Neuron (in vitro differentiated cells): ENCODE results near the gene LSM5.

Experiments used
- H2AFZ ChIP-seq: one replicate; pipeline ENCODE4 v1.6.1; 2013; ENCODE audit warnings: low read depth, mild to moderate bottlenecking, inconsistent platforms, low read length, moderate library complexity
- H3K27me3 ChIP-seq: one replicate; pipeline ENCODE4 v1.6.1; 2013; ENCODE audit warnings: low read length; ENCODE audit not compliant: insufficient read depth
- H3K36me3 ChIP-seq: one replicate; pipeline ENCODE4 v1.6.1; 2013; ENCODE audit warnings: low read length; ENCODE audit not compliant: insufficient read depth
- H3K4me1 ChIP-seq: one replicate; pipeline ENCODE4 v1.6.1; 2013; ENCODE audit warnings: low read length; ENCODE audit not compliant: insufficient read depth
- H3K4me3 ChIP-seq: 2 replicates; pipeline ENCODE4 v1.5.1; 2013; ENCODE audit warnings: mild to moderate bottlenecking, low read length, moderate library complexity
- H3K9me3 ChIP-seq: one replicate; pipeline ENCODE4 v1.6.1; 2013; ENCODE audit warnings: low read length

LSM5 gene

GRCh38 chr7:32490127-32490796, at the start of gene LSM5:
Gene LSM5, minus strand, starts transcription at chr7:32490380. Its CDS starts 15 bp downstream, at chr7:32490365.
- no peaks in the 10 kb centered on the region for H3K27me3 ChIP-seq
- no peaks in the 10 kb centered on the region for H3K9me3 ChIP-seq
- H3K4me3 ChIP-seq = peak within 1 kb of the TSS; percentile 89
- H3K4me1 ChIP-seq = peaks cover 20% of the 10 kb centered on the region
- peak within 1 kb of the TSS; percentile 85 for H2AFZ ChIP-seq
- H3K36me3 ChIP-seq = peaks cover 19% of the 10 kb centered on the region

DNA sequence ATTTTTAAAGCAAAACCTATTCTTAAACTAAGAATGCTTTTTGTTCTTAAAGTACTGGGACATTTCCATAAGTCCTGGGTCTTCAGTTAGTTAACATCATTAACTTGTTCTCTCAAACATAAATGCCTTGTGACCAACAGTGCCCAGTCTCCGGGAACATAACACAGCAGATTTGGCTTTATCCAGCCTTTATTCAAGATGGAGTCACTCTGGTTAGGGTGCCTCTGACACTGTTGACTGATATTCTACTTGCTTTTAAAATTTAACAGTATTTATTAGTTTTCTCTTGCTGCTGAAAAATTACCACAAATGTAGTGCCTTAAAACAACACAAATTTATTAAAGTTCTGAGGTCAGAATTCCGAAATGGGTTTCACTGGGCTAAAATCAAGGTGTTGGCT, 49.2 kb upstream of the LSM5 start:
- Histone ChIP-seq H3K27me3 (no peaks in the 10 kb centered on the region), H2AFZ (no peak overlapping the region), H3K9me3 (no peaks in the 10 kb centered on the region), H3K4me1 (no peaks in the 10 kb centered on the region), H3K36me3 (peaks cover 17% of the 10 kb centered on the region), H3K4me3 (no peak overlapping the region)

DNA sequence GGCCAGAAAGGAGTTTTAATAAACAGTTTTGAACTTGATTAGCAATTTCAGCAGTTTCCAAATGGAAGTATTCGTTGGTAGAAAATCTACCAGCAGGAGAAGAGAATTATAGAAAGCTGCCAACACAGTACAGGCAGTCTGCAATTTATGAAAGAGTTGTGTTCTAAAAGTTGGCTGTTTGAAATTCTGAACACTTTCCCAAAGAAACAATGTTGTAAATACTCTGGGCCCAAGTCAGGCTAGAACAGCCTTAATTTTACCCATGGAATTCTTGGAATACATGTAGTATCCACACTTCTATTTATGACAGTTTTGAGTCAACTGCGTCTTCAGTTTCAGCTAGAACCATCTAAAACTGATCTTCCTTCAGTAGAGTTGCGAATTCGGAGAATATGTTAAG, 47.6 kb upstream of the LSM5 start:
- Histone ChIP-seq H3K9me3 (no peaks in the 10 kb centered on the region), H3K36me3 (peaks cover 3% of the 10 kb centered on the region), H3K4me3 (no peak overlapping the region), H2AFZ (no peak overlapping the region), H3K27me3 (no peaks in the 10 kb centered on the region), H3K4me1 (no peaks in the 10 kb centered on the region)

- H3K4me1 ChIP-seq = no peaks in the 10 kb centered on the region
Measured at GRCh38 chr7:32536585-32536984, 46.4 kb upstream of the LSM5 start.

DNA sequence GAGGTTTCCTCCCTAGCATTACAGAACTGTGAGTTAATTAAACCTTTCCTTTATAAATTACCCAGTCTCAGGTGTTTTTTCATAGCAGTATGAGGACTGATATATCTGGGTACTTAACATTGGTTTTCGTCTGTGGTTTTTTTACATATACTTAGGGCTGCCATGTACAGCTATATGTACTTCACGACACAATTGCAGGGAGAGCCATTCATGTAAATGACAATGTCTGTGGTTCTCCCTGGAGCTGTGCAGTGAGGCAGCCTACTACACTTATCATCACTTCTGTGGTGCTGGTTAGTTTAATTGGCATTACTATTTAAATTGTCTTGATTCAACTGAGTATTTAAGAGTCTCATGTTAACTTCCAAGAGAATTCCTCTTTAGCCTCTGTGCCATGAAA, 45.8 kb upstream of the LSM5 start:
- Histone ChIP-seq H3K36me3 (no peaks in the 10 kb centered on the region), H3K9me3 (no peaks in the 10 kb centered on the region), H3K4me3 (no peak overlapping the region), H3K4me1 (no peaks in the 10 kb centered on the region), H2AFZ (no peak overlapping the region), H3K27me3 (no peaks in the 10 kb centered on the region)

More at GRCh38 chr7:32536585-32536984, 46.4 kb upstream of the LSM5 start:
- H3K27me3 ChIP-seq = no peaks in the 10 kb centered on the region
- no peak overlapping the region for H2AFZ ChIP-seq
- H3K36me3 ChIP-seq = no peaks in the 10 kb centered on the region
- H3K4me3 ChIP-seq = no peak overlapping the region
- no peaks in the 10 kb centered on the region for H3K9me3 ChIP-seq

DNA sequence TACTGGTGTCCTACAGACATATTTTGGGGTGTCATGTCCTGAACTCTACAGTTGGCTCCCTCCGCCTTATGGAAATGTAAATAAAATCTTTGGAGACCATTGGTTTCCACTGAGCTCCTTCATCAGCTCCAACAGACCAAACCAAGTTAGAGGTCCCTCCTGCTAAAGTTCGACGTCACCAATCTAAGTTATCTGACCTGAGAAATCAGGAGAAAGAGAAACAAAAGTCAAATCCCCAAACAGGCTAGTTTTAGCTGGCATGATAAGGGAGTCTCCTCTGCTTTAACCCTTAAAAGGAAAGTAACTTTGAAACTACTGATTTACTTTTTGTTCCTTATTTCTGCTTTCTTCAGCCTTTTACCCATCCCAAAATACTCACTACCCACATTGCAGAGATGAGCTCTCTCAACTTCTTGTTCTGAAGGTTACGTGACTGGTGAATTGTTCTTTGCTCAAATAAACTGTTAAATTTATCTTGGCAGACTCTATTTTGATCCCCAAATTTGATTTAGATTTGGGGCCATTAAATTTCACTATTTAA, 45.1 kb upstream of the LSM5 start:
- H3K4me3 ChIP-seq = no peak overlapping the region

GRCh38 chr7:32533276-32534029, 43.3 kb upstream of the LSM5 start:
- H3K9me3 ChIP-seq = no peaks in the 10 kb centered on the region
- no peaks in the 10 kb centered on the region for H3K27me3 ChIP-seq
- H2AFZ ChIP-seq = no peak overlapping the region
- H3K4me3 ChIP-seq = no peak overlapping the region
- no peaks in the 10 kb centered on the region for H3K36me3 ChIP-seq
- no peaks in the 10 kb centered on the region for H3K4me1 ChIP-seq

More for the DNA sequence above, 45.1 kb upstream of the LSM5 start:
- Histone ChIP-seq H2AFZ (no peak overlapping the region), H3K27me3 (no peaks in the 10 kb centered on the region), H3K9me3 (no peaks in the 10 kb centered on the region), H3K4me1 (no peaks in the 10 kb centered on the region), H3K36me3 (no peaks in the 10 kb centered on the region)

GRCh38 chr7:32532716-32533115, 42.5 kb upstream of the LSM5 start:
- Histone ChIP-seq H3K27me3 (no peaks in the 10 kb centered on the region), H3K36me3 (no peaks in the 10 kb centered on the region), H3K4me1 (no peaks in the 10 kb centered on the region), H3K4me3 (no peak overlapping the region), H3K9me3 (no peaks in the 10 kb centered on the region), H2AFZ (no peak overlapping the region)

GRCh38 chr7:32532086-32532485, 41.9 kb upstream of the LSM5 start:
- no peaks in the 10 kb centered on the region for H3K9me3 ChIP-seq
- H3K4me3 ChIP-seq = no peak overlapping the region
- H2AFZ ChIP-seq = no peak overlapping the region
- no peaks in the 10 kb centered on the region for H3K27me3 ChIP-seq
- no peaks in the 10 kb centered on the region for H3K36me3 ChIP-seq
- no peaks in the 10 kb centered on the region for H3K4me1 ChIP-seq

DNA sequence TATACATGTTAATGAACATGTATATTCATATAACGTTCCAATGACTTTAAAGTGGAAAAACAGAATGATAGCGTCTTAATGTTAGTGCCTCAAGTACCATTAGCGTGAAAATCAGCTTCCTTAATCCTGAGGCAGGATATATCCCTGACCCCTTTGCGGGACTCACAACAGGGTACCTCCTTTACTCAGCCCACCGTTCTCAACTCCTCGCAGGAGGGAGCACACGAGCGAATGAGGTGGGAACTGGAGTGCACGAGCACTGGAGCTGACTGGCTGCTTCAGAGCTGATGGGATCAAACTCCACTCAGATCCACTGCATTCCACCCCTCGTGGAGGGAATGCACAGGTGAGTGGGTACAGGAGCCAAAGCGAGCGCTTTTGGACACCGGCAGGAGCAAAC, 41.2 kb upstream of the LSM5 start:
- H3K9me3 ChIP-seq = no peaks in the 10 kb centered on the region
- H3K4me1 ChIP-seq = no peaks in the 10 kb centered on the region
- no peaks in the 10 kb centered on the region for H3K36me3 ChIP-seq
- no peak overlapping the region for H2AFZ ChIP-seq
- H3K4me3 ChIP-seq = no peak overlapping the region
- no peaks in the 10 kb centered on the region for H3K27me3 ChIP-seq

- H3K4me3 ChIP-seq = no peak overlapping the region
- peaks cover 3% of the 10 kb centered on the region for H3K36me3 ChIP-seq
- no peaks in the 10 kb centered on the region for H3K27me3 ChIP-seq
- no peaks in the 10 kb centered on the region for H3K4me1 ChIP-seq
- H2AFZ ChIP-seq = no peak overlapping the region
- peaks cover 10% of the 10 kb centered on the region for H3K9me3 ChIP-seq
Measured at GRCh38 chr7:32525839-32526238, 35.7 kb upstream of the LSM5 start.

GRCh38 chr7:32524631-32525030, 34.5 kb upstream of the LSM5 start:
- peaks cover 3% of the 10 kb centered on the region for H3K36me3 ChIP-seq
- no peaks in the 10 kb centered on the region for H3K4me1 ChIP-seq
- H2AFZ ChIP-seq = no peak overlapping the region
- no peak overlapping the region for H3K4me3 ChIP-seq
- no peaks in the 10 kb centered on the region for H3K27me3 ChIP-seq
- peaks cover 20% of the 10 kb centered on the region for H3K9me3 ChIP-seq

DNA sequence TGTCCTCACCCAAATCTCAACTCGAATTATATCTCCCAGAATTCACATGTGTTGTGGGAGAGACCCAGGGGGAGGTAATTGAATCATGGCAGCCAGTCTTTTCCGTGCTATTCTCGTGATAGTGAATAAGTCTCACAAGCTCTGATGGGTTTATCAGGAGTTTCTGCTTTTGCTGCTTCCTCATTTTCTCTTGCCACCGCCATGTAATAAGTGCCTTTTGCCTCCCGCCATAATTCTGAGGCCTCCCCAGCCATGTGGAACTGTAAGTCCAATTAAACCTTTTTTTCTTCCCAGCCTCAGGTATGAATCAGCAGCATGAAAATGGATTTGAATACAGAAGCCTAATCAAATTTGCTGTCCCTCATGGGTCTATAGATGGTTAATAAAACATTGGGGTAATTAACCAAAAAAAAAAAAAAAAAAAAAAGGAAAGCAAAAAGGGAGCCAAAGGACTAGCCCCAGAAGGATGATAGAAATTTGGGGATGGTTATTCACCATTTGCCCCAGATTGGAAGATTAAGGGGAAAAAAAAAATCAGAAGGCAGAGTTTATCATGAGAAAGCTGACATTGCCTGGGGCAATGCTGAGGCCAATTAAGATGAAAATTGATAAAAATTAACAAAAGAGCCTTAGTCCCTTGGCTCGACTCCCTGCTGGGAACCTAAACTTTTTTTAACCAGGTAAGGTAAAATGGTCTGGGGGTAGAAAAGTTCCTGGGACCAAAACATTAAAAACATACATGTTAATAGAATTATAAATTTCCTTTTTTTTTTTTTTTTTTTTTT, 32.8 kb upstream of the LSM5 start:
- Histone ChIP-seq H2AFZ (no peak overlapping the region), H3K4me1 (no peaks in the 10 kb centered on the region), H3K36me3 (peaks cover 3% of the 10 kb centered on the region), H3K9me3 (peaks cover 23% of the 10 kb centered on the region), H3K4me3 (no peak overlapping the region), H3K27me3 (no peaks in the 10 kb centered on the region)
